GM12878 (cell line): ENCODE results near the gene FANCC. TPM values are rescaled to one million over a fixed set of nuclear protein-coding genes. Genes with fewer than 3 reads are reported as not detected.
A peak's percentile ranks its signal among the peaks of the same experiment; 100 is the strongest.

Source experiments
- BHLHE40 ChIP-seq, 2 experiments: fragments of 450-650 bp in 1 of 2; IDR thresholded peaks; 2 replicates each; pipeline ENCODE4 v1.6.1; 2011 to 2017; ENCODE audit warnings: low read depth in 2 of 2, borderline replicate concordance in 1 of 2, improper control_type of control experiment in 1 of 2, low read length in 1 of 2, mild to moderate bottlenecking in 1 of 2
- CBX5 ChIP-seq: sonication (generic); IDR thresholded peaks from 2 replicates; pipeline ENCODE4 v1.6.1; 2016; ENCODE audit warnings: low read depth, moderate library complexity, mild to moderate bottlenecking, inconsistent platforms
- CHD2 ChIP-seq: IDR thresholded peaks from 2 replicates; pipeline ENCODE4 v1.6.1; 2011; ENCODE audit warnings: low read depth, low read length, improper control_type of control experiment, borderline replicate concordance
- CREM ChIP-seq: IDR thresholded peaks from 2 replicates; pipeline ENCODE4 v1.6.1; 2014; ENCODE audit warnings: antibody characterized with exemption, low read depth
- IRF4 ChIP-seq: IDR thresholded peaks from 2 replicates; pipeline ENCODE4 v1.6.1; 2011; ENCODE audit warnings: low read depth, low read length
- KLF5 ChIP-seq: fragments of 450-650 bp; IDR thresholded peaks from 2 replicates; pipeline ENCODE4 v1.6.1; 2014; ENCODE audit warnings: mild to moderate bottlenecking; ENCODE audit not compliant: partially characterized antibody
- LARP7 ChIP-seq: fragments of 450-650 bp; IDR thresholded peaks from 2 replicates; pipeline ENCODE4 v1.6.1; 2017; ENCODE audit warnings: mild to moderate bottlenecking
- MEF2A ChIP-seq: IDR thresholded peaks from 2 replicates; pipeline ENCODE4 v1.6.1; 2011; ENCODE audit warnings: low read depth, mild to moderate bottlenecking, low read length, moderate library complexity; ENCODE audit not compliant: insufficient read depth
- MYB ChIP-seq: fragments of 150-350 bp; IDR thresholded peaks from 2 replicates; pipeline ENCODE4 v1.6.1; 2014; ENCODE audit warnings: mild to moderate bottlenecking, low read depth, low read length, borderline replicate concordance
- RAD51 ChIP-seq: fragments of 450-650 bp; IDR thresholded peaks from 2 replicates; pipeline ENCODE4 v1.6.1; 2016; ENCODE audit warnings: moderate library complexity, mild to moderate bottlenecking, inconsistent platforms
- SPI1 ChIP-seq: IDR thresholded peaks from 2 replicates; pipeline ENCODE4 v1.6.1; 2011; ENCODE audit warnings: low read depth, mild to moderate bottlenecking, low read length, moderate library complexity, borderline replicate concordance; ENCODE audit not compliant: insufficient read depth
- STAT1 ChIP-seq: fragments of 450-650 bp; conservative IDR thresholded peaks from 2 replicates; pipeline ENCODE4 v1.6.1; 2014; ENCODE audit warnings: antibody characterized with exemption, mild to moderate bottlenecking
- TCF7 ChIP-seq: IDR thresholded peaks from 2 replicates; pipeline ENCODE4 v1.6.1; 2014; ENCODE audit warnings: antibody characterized with exemption, borderline replicate concordance
- ZNF274 ChIP-seq: IDR thresholded peaks from one replicate; pipeline ENCODE4 v1.8.0; 2011; ENCODE audit not compliant: insufficient read length, insufficient read depth
- polyA plus RNA-seq, 11 experiments: library from polyadenylated mRNA; depleted of rRNA in 4 of 11; unstranded in 6 of 11; stranded (reverse) in 5 of 11; fragments of >200 nt; fragmentation: Nextera tagmentation in 4 of 11; fragmentation: Illumina TruSeq in 1 of 11; extraction: Ambion mirVana in 4 of 11; extraction: Trizol in 1 of 11; gene quantifications; 1 replicate in 1 of 11; 2 replicates in 10 of 11; pipeline versions ENCODE4 v1.2.1 to v1.2.3, GENCODE V29; 2011 to 2016; ENCODE audit warnings: inconsistent platforms in 2 of 11, missing spikeins in 2 of 11, low read depth in 1 of 11
- total RNA-seq, 4 experiments: library from RNA; depleted of rRNA in 3 of 4; stranded (reverse); fragments of >200 nt in 3 of 4; fragmentation: Illumina TruSeq in 1 of 4; extraction: Trizol in 1 of 4; gene quantifications; 2 replicates each; pipeline versions ENCODE4 v1.2.1 to v1.2.3, GENCODE V29; 2013 to 2021
- TF ChIP-seq, protein P1 (sequence below): fragments of 450-650 bp; IDR thresholded peaks from 2 replicates; pipeline ENCODE4 v1.6.1; 2017; ENCODE audit warnings: mild to moderate bottlenecking, low read depth, inconsistent platforms; ENCODE audit not compliant: poor library complexity, severe bottlenecking
- TF ChIP-seq, protein P2 (sequence below): fragments of 450-650 bp; formaldehyde crosslinking; IDR thresholded peaks from 2 replicates; pipeline ENCODE4 v1.4.0; 2022; ENCODE audit warnings: mild to moderate bottlenecking, moderate library complexity
- TF ChIP-seq, protein P3 (sequence below): fragments of 450-650 bp; IDR thresholded peaks from 2 replicates; pipeline ENCODE4 v1.6.1; 2017; ENCODE audit warnings: low read depth, mild to moderate bottlenecking, moderate library complexity
- TF ChIP-seq, protein P4 (sequence below): IDR thresholded peaks from 2 replicates; pipeline ENCODE4 v1.6.1; 2012; ENCODE audit warnings: mild to moderate bottlenecking, low read depth, low read length

The FANCC gene
- total and polyA plus RNA-seq, 10 of the 15 experiments (the other 5 are each of a cell fraction or from before 2014, with no cell fraction given) = 1.2 to 16.8 (median 10.5) TPM

DNA sequence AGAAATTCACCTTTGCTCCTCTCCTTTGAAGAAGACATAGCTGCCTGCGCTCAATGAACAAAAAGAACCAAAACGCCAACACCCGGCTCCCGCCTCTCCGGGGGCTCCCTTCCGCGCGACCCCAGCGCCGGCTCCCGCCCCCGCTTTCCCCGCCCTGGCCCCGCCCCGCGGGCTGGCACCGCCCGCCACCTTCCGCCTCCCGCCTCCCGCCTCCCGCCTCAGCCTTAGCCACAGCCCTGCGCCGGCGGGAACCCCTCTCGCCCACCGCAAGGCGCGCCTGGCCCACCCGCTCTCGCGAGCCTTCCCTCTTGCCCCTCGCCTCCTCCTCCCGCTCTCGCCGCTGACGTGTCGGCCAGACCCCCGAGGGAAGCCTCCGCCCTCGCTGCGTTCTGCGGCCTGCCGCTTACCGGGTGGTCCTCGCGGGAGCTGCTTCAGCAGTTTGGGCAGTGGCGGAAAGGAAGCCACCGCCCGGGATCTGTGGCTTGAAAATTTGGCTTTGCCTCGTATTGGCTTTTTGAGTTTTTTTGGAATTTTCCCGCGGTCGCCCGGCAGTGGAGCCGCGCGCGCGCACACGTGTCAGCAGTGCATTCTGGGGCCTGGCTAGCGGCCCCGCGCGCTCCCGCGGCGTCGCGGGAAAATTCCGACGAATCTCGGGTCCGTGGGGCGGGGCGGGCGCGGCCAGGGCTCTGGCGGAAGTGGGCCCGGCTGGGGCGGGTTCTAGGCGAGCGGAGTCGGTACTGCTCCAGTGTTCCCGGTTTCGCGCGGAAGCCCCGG is at the start of gene FANCC (continued):
- no peak for TF ChIP-seq TCF7
- TF ChIP-seq, protein P1, sequence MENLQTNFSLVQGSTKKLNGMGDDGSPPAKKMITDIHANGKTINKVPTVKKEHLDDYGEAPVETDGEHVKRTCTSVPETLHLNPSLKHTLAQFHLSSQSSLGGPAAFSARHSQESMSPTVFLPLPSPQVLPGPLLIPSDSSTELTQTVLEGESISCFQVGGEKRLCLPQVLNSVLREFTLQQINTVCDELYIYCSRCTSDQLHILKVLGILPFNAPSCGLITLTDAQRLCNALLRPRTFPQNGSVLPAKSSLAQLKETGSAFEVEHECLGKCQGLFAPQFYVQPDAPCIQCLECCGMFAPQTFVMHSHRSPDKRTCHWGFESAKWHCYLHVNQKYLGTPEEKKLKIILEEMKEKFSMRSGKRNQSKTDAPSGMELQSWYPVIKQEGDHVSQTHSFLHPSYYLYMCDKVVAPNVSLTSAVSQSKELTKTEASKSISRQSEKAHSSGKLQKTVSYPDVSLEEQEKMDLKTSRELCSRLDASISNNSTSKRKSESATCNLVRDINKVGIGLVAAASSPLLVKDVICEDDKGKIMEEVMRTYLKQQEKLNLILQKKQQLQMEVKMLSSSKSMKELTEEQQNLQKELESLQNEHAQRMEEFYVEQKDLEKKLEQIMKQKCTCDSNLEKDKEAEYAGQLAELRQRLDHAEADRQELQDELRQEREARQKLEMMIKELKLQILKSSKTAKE = no peak
- TF ChIP-seq ZNF274 = no peak
- TF ChIP-seq CREM = peak; percentile 62; the same call in 1 of the 2 replicates
- peak; percentile 81; the same call in 1 of the 2 replicates for TF ChIP-seq STAT1
- no peak for TF ChIP-seq MYB
- no peak for TF ChIP-seq RAD51
- no peak for TF ChIP-seq IRF4
- TF ChIP-seq CBX5 = no peak
- TF ChIP-seq, protein P2, sequence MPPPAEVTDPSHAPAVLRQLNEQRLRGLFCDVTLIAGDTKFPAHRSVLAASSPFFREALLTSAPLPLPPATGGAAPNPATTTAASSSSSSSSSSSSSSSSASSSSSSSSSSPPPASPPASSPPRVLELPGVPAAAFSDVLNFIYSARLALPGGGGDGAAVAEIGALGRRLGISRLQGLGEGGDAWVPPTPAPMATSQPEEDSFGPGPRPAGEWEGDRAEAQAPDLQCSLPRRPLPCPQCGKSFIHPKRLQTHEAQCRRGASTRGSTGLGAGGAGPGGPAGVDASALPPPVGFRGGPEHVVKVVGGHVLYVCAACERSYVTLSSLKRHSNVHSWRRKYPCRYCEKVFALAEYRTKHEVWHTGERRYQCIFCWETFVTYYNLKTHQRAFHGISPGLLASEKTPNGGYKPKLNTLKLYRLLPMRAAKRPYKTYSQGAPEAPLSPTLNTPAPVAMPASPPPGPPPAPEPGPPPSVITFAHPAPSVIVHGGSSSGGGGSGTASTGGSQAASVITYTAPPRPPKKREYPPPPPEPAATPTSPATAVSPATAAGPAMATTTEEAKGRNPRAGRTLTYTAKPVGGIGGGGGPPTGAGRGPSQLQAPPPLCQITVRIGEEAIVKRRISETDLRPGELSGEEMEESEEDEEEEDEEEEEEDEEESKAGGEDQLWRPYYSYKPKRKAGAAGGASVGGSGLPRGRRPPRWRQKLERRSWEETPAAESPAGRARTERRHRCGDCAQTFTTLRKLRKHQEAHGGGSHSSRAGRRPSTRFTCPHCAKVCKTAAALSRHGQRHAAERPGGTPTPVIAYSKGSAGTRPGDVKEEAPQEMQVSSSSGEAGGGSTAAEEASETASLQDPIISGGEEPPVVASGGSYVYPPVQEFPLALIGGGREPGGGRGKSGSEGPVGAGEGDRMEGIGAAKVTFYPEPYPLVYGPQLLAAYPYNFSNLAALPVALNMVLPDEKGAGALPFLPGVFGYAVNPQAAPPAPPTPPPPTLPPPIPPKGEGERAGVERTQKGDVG (CRISPR knock-in tag) = no peak
- peak; percentile 81 to 90 for TF ChIP-seq BHLHE40 (IDR thresholded peaks at IDR 0.05; ENCODE audit: borderline replicate concordance in 1 of 2, low read depth in 2 of 2, low read length in 1 of 2)
- peak; percentile 78 for TF ChIP-seq LARP7
- 0 out of 2 replicates have a peak, but pooled peaks have one; percentile 7 for TF ChIP-seq SPI1
- peak; percentile 76 for TF ChIP-seq CHD2
- TF ChIP-seq KLF5 = peak; percentile 52
- TF ChIP-seq, protein P3, sequence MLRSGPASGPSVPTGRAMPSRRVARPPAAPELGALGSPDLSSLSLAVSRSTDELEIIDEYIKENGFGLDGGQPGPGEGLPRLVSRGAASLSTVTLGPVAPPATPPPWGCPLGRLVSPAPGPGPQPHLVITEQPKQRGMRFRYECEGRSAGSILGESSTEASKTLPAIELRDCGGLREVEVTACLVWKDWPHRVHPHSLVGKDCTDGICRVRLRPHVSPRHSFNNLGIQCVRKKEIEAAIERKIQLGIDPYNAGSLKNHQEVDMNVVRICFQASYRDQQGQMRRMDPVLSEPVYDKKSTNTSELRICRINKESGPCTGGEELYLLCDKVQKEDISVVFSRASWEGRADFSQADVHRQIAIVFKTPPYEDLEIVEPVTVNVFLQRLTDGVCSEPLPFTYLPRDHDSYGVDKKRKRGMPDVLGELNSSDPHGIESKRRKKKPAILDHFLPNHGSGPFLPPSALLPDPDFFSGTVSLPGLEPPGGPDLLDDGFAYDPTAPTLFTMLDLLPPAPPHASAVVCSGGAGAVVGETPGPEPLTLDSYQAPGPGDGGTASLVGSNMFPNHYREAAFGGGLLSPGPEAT = peak; percentile 48; the same call in 1 of the 2 replicates
- no peak for TF ChIP-seq MEF2A
- TF ChIP-seq, protein P4, sequence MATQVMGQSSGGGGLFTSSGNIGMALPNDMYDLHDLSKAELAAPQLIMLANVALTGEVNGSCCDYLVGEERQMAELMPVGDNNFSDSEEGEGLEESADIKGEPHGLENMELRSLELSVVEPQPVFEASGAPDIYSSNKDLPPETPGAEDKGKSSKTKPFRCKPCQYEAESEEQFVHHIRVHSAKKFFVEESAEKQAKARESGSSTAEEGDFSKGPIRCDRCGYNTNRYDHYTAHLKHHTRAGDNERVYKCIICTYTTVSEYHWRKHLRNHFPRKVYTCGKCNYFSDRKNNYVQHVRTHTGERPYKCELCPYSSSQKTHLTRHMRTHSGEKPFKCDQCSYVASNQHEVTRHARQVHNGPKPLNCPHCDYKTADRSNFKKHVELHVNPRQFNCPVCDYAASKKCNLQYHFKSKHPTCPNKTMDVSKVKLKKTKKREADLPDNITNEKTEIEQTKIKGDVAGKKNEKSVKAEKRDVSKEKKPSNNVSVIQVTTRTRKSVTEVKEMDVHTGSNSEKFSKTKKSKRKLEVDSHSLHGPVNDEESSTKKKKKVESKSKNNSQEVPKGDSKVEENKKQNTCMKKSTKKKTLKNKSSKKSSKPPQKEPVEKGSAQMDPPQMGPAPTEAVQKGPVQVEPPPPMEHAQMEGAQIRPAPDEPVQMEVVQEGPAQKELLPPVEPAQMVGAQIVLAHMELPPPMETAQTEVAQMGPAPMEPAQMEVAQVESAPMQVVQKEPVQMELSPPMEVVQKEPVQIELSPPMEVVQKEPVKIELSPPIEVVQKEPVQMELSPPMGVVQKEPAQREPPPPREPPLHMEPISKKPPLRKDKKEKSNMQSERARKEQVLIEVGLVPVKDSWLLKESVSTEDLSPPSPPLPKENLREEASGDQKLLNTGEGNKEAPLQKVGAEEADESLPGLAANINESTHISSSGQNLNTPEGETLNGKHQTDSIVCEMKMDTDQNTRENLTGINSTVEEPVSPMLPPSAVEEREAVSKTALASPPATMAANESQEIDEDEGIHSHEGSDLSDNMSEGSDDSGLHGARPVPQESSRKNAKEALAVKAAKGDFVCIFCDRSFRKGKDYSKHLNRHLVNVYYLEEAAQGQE = no peak
